SK-N-SH treated with all-trans-retinoic acid at 6 μM for 48 hours (cell line): ENCODE data around the gene PTPRS.

Source experiments
- ARNTL ChIP-seq: fragments of 450-650 bp; formaldehyde crosslinking; IDR thresholded peaks from 2 replicates; pipeline ENCODE4 v1.5.0; 2020; ENCODE audit warnings: low read depth, mild to moderate bottlenecking, moderate library complexity, borderline replicate concordance
- BACH2 ChIP-seq: fragments of 250-450 bp; sonication (Bioruptor Pico); IDR thresholded peaks from 2 replicates; pipeline ENCODE4 v1.9.0; 2021; ENCODE audit warnings: mild to moderate bottlenecking, borderline replicate concordance
- ESRRG ChIP-seq: fragments of 250-450 bp; sonication (Bioruptor Pico); IDR thresholded peaks from 2 replicates; pipeline ENCODE4 v1.6.1; 2021; ENCODE audit warnings: mild to moderate bottlenecking
- ISL1 ChIP-seq: fragments of 250-450 bp; sonication (Bioruptor Pico); IDR thresholded peaks from 2 replicates; pipeline ENCODE4 v2.1.2; 2022; ENCODE audit warnings: mild to moderate bottlenecking, moderate library complexity
- PATZ1 ChIP-seq: fragments of 250-450 bp; sonication (Bioruptor Pico); IDR thresholded peaks from 2 replicates; pipeline ENCODE4 v1.8.0; 2020; ENCODE audit warnings: mild to moderate bottlenecking, moderate library complexity, borderline replicate concordance
- PPARA ChIP-seq: fragments of 250-450 bp; sonication (Bioruptor Pico); IDR thresholded peaks from 2 replicates; pipeline ENCODE4 v1.5.0; 2020; ENCODE audit warnings: mild to moderate bottlenecking, borderline replicate concordance
- TCF4 ChIP-seq: fragments of 250-450 bp; sonication (Bioruptor Pico); IDR thresholded peaks from 2 replicates; pipeline ENCODE4 v1.8.0; 2021; ENCODE audit warnings: mild to moderate bottlenecking, moderate library complexity, borderline replicate concordance
- TOX ChIP-seq: fragments of 250-450 bp; sonication (Bioruptor Pico); IDR thresholded peaks from 2 replicates; pipeline ENCODE4 v1.8.0; 2021; ENCODE audit warnings: mild to moderate bottlenecking, moderate library complexity, borderline replicate concordance
- ZFP3 ChIP-seq: fragments of 250-450 bp; sonication (Bioruptor Pico); IDR thresholded peaks from 2 replicates; pipeline ENCODE4 v1.5.0; 2020; ENCODE audit warnings: mild to moderate bottlenecking, moderate library complexity
- ZNF70 ChIP-seq: fragments of 450-650 bp; formaldehyde crosslinking; IDR thresholded peaks from 2 replicates; pipeline ENCODE4 v1.5.0; 2020; ENCODE audit warnings: mild to moderate bottlenecking, moderate library complexity

- TF ChIP-seq ZFP3 (CRISPR knock-in tag) (no peak), ZNF70 (CRISPR knock-in tag) (no peak), PPARA (CRISPR knock-in tag) (no peak), ISL1 (CRISPR knock-in tag) (no peak), ESRRG (CRISPR knock-in tag) (no peak), PATZ1 (no peak), BACH2 (CRISPR knock-in tag) (no peak), TOX (CRISPR knock-in tag) (no peak), TCF4 (CRISPR knock-in tag) (no peak), ARNTL (CRISPR knock-in tag) (no peak)
Measured at GRCh38 chr19:5333581-5334365, 6.8 kb downstream of the PTPRS start.
